ENCODE results near the gene CTDSPL.
"Not testable (repeated sequence)": the region's sequence is repeated elsewhere in the genome, so short reads cannot be mapped to it uniquely, and the experiment has no call there.

CTDSPL gene

GRCh38 chr3:37987315-37987697 lies 125.6 kb downstream of the CTDSPL start:
- Histone ChIP-seq H3K4me3 (ENCODE audit: low read depth, low read length) (no peak overlapping the region), H3K36me3 (ENCODE audit: control insufficient read depth in 2 of 2, insufficient read depth in 1 of 2, low read length in 2 of 2) (peaks cover 0 to 7% of the 10 kb centered on the region in 2 experiments; a peak in 1 of 3 replicates), H3K27ac (ENCODE audit: extremely low read depth, low read depth, low read length) (no peak overlapping the region), H3K9me3 (ENCODE audit: control insufficient read depth, insufficient read depth, low read depth, low read length) (no peaks in the 10 kb centered on the region), H3K4me1 (ENCODE audit: control insufficient read depth, insufficient read depth, low read length) (no peaks in the 10 kb centered on the region)
- no peak for TF ChIP-seq ZNF530 (tag by site-specific recombination; IDR thresholded peaks at IDR 0.05; ENCODE audit: low read depth)
- no peak for TF ChIP-seq ZNF133 (tag by site-specific recombination; IDR thresholded peaks at IDR 0.05)
- TF ChIP-seq ZNF549 (tag by site-specific recombination; IDR thresholded peaks at IDR 0.05): no peak
- TF ChIP-seq ZNF416 (tag by site-specific recombination; IDR thresholded peaks at IDR 0.05): no peak
- no peak for TF ChIP-seq ZNF148 (tag by site-specific recombination; IDR thresholded peaks at IDR 0.05; ENCODE audit: borderline replicate concordance)
- POLR2A ChIA-PET: interaction anchor here (0.6 kb wide), 1 partner anchor 25 kb away, joined by 4 read pairs; no protein-coding TSS in a partner anchor
- CTCF ChIA-PET: no interaction called here

- no peak overlapping the region for H3K4me3 ChIP-seq (ENCODE audit: low read depth, low read length)
- POLR2A ChIA-PET: interaction anchor here (0.6 kb wide), 1 partner anchor 25 kb away, joined by 4 read pairs; no protein-coding TSS in a partner anchor
- CTCF ChIA-PET: no interaction called here
- no peaks in the 10 kb centered on the region for H3K9me3 ChIP-seq (ENCODE audit: control insufficient read depth, insufficient read depth, low read depth, low read length)
- H3K4me1 ChIP-seq (ENCODE audit: control insufficient read depth, insufficient read depth, low read length): no peaks in the 10 kb centered on the region
- no peak overlapping the region for H3K27ac ChIP-seq (ENCODE audit: extremely low read depth, low read depth, low read length)
- no peak for TF ChIP-seq ZNF747 (tag by site-specific recombination; IDR thresholded peaks at IDR 0.05)
- no peak for TF ChIP-seq ZEB2 (tag by site-specific recombination; IDR thresholded peaks at IDR 0.05)
- peaks cover 0 to 7% of the 10 kb centered on the region in 2 experiments; a peak in 1 of 3 replicates for H3K36me3 ChIP-seq (ENCODE audit: control insufficient read depth in 2 of 2, insufficient read depth in 1 of 2, low read length in 2 of 2)
Measured at GRCh38 chr3:37987751-37988179, 126.1 kb downstream of the CTDSPL start.

- CTCF ChIA-PET; H3K4me1 ChIP-seq (ENCODE audit: control insufficient read depth, insufficient read depth, low read length); H3K9me3 ChIP-seq (ENCODE audit: control insufficient read depth, insufficient read depth, low read depth, low read length); H3K27ac ChIP-seq (ENCODE audit: extremely low read depth, low read depth, low read length); H3K36me3 ChIP-seq (ENCODE audit: control insufficient read depth in 2 of 2, insufficient read depth in 1 of 2, low read length in 2 of 2); H3K4me3 ChIP-seq (ENCODE audit: low read depth, low read length); POLR2A ChIA-PET: not testable (repeated sequence)
Measured at GRCh38 chr3:37988376-37988775, 126.7 kb downstream of the CTDSPL start.

- Histone ChIP-seq H3K4me1 (ENCODE audit: control insufficient read depth, insufficient read depth, low read length) (no peaks in the 10 kb centered on the region), H3K9me3 (ENCODE audit: control insufficient read depth, insufficient read depth, low read depth, low read length) (no peaks in the 10 kb centered on the region), H3K27ac (ENCODE audit: extremely low read depth, low read depth, low read length) (no peak overlapping the region), H3K4me3 (ENCODE audit: low read depth, low read length) (no peak overlapping the region), H3K36me3 (ENCODE audit: control insufficient read depth in 2 of 2, insufficient read depth in 1 of 2, low read length in 2 of 2) (peaks cover 0 to 6% of the 10 kb centered on the region in 2 experiments; a peak in 1 of 3 replicates)
- TF ChIP-seq ZNF776 (tag by site-specific recombination; IDR thresholded peaks at IDR 0.05; ENCODE audit: borderline replicate concordance) (no peak), ZFP69B (tag by site-specific recombination; IDR thresholded peaks at IDR 0.05) (no peak), ZSCAN4 (tag by site-specific recombination; IDR thresholded peaks at IDR 0.05) (no peak), ZNF214 (tag by site-specific recombination; IDR thresholded peaks at IDR 0.05; ENCODE audit: borderline replicate concordance) (no peak), ZBTB6 (tag by site-specific recombination; IDR thresholded peaks at IDR 0.05) (no peak), ZNF248 (tag by site-specific recombination; IDR thresholded peaks at IDR 0.05) (no peak), ATF2 (tag by site-specific recombination; IDR thresholded peaks at IDR 0.05; ENCODE audit: low read depth) (no peak), ZNF544 (tag by site-specific recombination; IDR thresholded peaks at IDR 0.05) (no peak), ZNF549 (tag by site-specific recombination; IDR thresholded peaks at IDR 0.05) (no peak), ZNF140 (tag by site-specific recombination; IDR thresholded peaks at IDR 0.05) (no peak), ZNF561 (tag by site-specific recombination; IDR thresholded peaks at IDR 0.05; ENCODE audit: borderline replicate concordance) (no peak), MYNN (tag by site-specific recombination; IDR thresholded peaks at IDR 0.05; ENCODE audit: borderline replicate concordance) (no peak)
- CTCF ChIA-PET: interaction anchor here (0.7 to 1.5 kb wide), 3 partner anchors 14 to 135 kb away, joined by 3 to 4 read pairs (median 4); no protein-coding TSS in a partner anchor
- POLR2A ChIA-PET: no interaction called here
Measured at GRCh38 chr3:37988931-37989525, 127.3 kb downstream of the CTDSPL start.
